GM19467 (cell line): ENCODE data around the gene ODAD2.
"Not testable (repeated sequence)": the region's sequence is repeated elsewhere in the genome, so short reads cannot be mapped to it uniquely, and the experiment has no call there.

Source experiments
- ATAC-seq: cut with Tn5 transposase; IDR thresholded peaks from one replicate; pipeline ENCODE4 v1.9.1; 2021; ENCODE audit warnings: mild to moderate bottlenecking, moderate library complexity; ENCODE audit not compliant: unreplicated experiment

The ODAD2 gene

GRCh38 chr10:27970795-27971194 is 28.1 kb downstream of the ODAD2 start:
- not testable (repeated sequence) for ATAC-seq

- not testable (repeated sequence) for ATAC-seq
Observed at GRCh38 chr10:27969931-27970330, 28.9 kb downstream of the ODAD2 start.

GRCh38 chr10:27959093-27959715 is 39.7 kb downstream of the ODAD2 start:
- no peak for ATAC-seq

- ATAC-seq = peak; percentile 78
Observed at GRCh38 chr10:27958383-27958782, 40.5 kb downstream of the ODAD2 start.

- no peak for ATAC-seq
Observed at GRCh38 chr10:27950242-27950564, 48.7 kb downstream of the ODAD2 start.

- no peak for ATAC-seq
Observed at GRCh38 chr10:27949528-27950241, 49.2 kb downstream of the ODAD2 start.

- no peak for ATAC-seq
Observed at GRCh38 chr10:27948186-27948585, 50.7 kb downstream of the ODAD2 start.

- ATAC-seq = no peak
Observed at GRCh38 chr10:27947540-27947939, 51.3 kb downstream of the ODAD2 start.

GRCh38 chr10:27944005-27944404 is 54.9 kb downstream of the ODAD2 start:
- ATAC-seq = no peak

- ATAC-seq = no peak
Observed at GRCh38 chr10:27914888-27915287, 84.0 kb downstream of the ODAD2 start.

- no peak for ATAC-seq
Observed at GRCh38 chr10:27912231-27912630, 86.6 kb downstream of the ODAD2 start.

- ATAC-seq = no peak
Observed at GRCh38 chr10:27911539-27911938, 87.3 kb downstream of the ODAD2 start.

GRCh38 chr10:27911011-27911410 is 87.9 kb downstream of the ODAD2 start:
- ATAC-seq = no peak

GRCh38 chr10:27908231-27908630 is 90.6 kb downstream of the ODAD2 start:
- ATAC-seq = no peak

- ATAC-seq = not testable (repeated sequence)
Observed at GRCh38 chr10:27899485-27899884, 99.4 kb downstream of the ODAD2 start.

- no peak for ATAC-seq
Observed at GRCh38 chr10:27899058-27899457, 99.8 kb downstream of the ODAD2 start.

GRCh38 chr10:27893358-27893954 is 105.4 kb downstream of the ODAD2 start:
- ATAC-seq = no peak

- no peak for ATAC-seq
Observed at GRCh38 chr10:27890971-27891370, 107.9 kb downstream of the ODAD2 start.

- no peak for ATAC-seq
Observed at GRCh38 chr10:27889518-27889917, 109.4 kb downstream of the ODAD2 start.

- ATAC-seq = no peak
Observed at GRCh38 chr10:27884185-27884641, 114.7 kb downstream of the ODAD2 start.

GRCh38 chr10:27878281-27878680 is 120.6 kb downstream of the ODAD2 start:
- no peak for ATAC-seq

- ATAC-seq = no peak
Observed at GRCh38 chr10:27865221-27865635, 133.7 kb downstream of the ODAD2 start.
